GM18951 (cell line): ENCODE data around the gene ZNF41.

Experiments used
- POLR2A ChIP-seq: IDR thresholded peaks from 4 replicates; pipeline ENCODE4 v1.6.1; 2011; ENCODE audit warnings: mild to moderate bottlenecking; ENCODE audit not compliant: insufficient read length, insufficient read depth; ENCODE audit errors: extremely low read depth
- in situ Hi-C: fragments of 300-500 bp; cut with MboI; formaldehyde crosslinking; loops from one replicate; pipeline ENCODE4 v1.12.0; 2022; ENCODE audit warnings: low sequenced_read_pairs, mixed read lengths, inconsistent platforms; ENCODE audit not compliant: unreplicated experiment

ZNF41 gene

DNA sequence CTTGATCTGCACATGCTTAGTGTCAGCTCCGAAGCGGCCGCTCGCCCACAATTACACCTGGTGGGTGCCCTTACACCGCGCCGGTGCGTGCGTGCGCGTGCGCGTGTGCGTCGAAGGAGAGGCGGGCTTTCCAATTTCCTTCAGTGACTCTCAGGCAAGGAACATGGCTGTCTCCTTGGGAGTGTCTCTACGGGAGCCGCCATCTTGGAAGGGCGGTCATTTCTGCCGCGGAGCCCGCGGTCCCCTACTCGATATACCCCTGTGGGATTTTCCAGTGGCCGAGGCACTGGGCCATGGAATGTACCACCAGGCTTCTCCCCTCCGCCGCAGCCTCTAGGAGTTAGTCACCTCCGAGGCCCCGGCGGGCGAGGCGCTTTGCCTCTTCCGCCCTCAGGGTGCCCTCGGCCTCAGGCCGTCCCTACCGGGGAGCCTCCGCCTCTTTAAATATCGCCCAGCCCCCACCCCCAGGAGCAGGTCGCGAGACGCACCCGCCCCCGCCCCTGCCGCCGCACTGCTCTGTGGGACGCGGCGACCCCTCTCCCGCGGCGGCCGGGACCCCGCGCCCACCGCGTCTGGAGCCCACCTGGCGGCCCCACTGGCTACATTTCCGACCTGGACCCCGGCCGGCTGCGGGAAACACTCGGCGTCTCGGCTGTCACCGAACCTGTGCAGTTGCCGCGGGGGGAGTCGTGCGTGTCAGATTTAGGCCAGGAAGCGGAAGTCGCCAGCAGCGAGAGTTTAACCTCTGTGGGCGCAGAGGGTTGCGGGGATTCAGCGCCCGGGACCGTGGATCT is at the start of gene ZNF41:
Gene ZNF41 (minus strand): TSS at position 711 of the 794 bp plus-strand sequence. CDS start 15,741 bp downstream, outside the sequence.
- TF ChIP-seq POLR2A: peak; percentile 57
- in situ Hi-C loops: no loop called here

DNA sequence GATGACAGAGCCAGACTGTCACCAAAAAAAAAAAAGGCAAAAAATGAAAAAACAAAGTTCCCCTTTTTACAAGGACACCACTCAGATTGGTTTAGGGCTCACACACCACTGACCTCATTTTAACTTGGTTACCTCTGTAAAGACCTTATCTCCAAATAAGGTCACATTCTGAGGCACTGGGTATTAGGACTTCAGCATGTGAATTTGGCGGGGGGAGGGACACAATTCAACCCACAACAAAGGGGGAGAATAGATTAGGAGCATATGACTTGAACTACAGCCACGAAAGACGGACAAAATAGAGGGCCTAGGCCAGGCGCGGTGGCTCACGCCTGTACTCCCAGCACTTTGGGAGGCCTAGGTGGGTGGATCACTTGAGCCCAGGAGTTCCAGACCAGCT is 47.0 kb upstream of the ZNF41 start:
- no peak for TF ChIP-seq POLR2A
- in situ Hi-C loops: no loop called here

DNA sequence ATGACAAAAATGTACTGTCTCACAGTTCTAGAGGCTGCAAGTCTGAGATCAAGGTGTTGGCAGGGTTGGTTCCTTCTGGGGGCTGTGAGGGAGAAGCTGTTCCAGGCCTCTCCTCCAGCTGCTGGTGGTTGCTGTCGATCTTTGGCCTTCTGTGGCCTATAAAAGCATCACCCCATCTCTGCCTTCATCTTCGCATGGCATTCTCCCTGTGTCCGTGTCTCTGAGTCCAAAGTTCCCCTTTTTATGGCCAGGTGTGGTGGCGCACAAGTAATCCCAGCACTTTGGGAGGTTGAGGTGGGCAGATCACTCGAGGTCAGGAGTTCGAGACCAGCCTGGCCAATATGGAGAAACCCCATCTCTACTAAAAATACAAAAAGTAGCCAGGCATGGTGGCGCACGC is 46.5 kb upstream of the ZNF41 start:
- in situ Hi-C loops: no loop called here
- TF ChIP-seq POLR2A: no peak

DNA sequence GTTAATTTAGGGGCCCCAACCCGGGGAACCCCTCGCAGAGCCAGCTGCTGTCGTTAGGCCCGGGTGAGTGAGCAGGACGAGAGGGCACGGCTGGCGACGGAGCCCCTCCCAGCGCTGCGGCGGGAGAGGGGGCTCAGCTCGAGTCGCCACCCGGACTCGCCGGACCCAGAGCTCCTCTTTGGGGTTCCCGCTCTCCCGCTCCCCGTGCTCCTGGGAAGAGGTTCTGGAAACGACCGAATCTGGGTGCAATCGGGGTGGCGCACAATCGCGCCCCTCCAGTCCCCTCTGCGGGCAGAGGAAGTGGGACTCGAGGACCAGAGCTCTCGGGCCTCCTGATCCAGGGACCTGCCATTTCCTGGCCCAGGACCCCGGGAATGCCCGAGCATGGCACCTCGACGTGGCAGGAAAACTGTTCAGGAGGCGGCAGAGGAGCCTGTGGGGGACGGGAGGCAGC is 40.7 kb upstream of the ZNF41 start:
- in situ Hi-C loops: loop anchor here (25.0 kb wide), 1 partner anchor 336 kb away; the partner anchor contains the start of gene UBA1
- TF ChIP-seq POLR2A: no peak

DNA sequence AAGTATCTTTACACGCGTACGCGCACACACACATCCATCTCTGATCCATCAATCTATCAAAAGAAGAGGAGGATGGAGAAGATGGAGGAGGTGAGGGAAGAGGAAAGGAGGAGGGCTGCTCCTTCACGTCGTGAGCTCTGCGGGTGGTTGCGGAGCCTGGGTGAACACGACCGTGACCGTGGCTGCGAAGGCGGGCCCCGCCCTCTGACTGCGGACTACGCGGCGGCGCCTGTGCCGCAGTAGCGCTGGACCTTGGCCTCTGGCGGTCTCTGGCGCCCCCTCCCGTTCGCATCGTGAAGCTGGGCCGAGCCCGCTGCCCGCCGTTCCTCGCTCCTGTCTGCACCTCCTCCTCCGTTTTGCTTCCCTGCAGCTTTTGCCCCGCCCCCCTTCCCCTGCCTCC is 40.3 kb upstream of the ZNF41 start:
- TF ChIP-seq POLR2A: no peak
- in situ Hi-C loops: loop anchor here (25.0 kb wide), 1 partner anchor 336 kb away; the partner anchor contains the start of gene UBA1

DNA sequence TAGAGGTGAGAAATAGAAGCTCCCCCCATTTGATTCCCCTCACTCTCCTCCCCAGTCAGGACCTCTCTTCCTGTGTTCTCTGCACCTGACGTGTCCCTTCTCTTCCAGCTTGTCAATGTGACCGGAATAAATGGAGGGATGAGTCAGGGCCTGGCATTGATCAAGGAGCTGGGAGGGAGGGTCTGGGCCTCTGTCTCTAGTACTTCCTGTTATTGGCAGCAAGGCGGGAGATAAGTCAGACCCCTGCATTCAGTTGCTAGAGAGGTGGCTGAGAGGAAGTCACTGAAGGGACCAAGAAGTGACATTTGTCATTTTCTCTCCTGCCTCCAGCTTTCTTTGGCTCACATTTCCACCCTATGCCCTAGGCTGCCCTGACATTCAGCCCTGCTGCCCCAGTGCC is 35.1 kb upstream of the ZNF41 start:
- no peak for TF ChIP-seq POLR2A
- in situ Hi-C loops: loop anchor here (25.0 kb wide), 1 partner anchor 331 kb away; the partner anchor contains the start of gene UBA1

DNA sequence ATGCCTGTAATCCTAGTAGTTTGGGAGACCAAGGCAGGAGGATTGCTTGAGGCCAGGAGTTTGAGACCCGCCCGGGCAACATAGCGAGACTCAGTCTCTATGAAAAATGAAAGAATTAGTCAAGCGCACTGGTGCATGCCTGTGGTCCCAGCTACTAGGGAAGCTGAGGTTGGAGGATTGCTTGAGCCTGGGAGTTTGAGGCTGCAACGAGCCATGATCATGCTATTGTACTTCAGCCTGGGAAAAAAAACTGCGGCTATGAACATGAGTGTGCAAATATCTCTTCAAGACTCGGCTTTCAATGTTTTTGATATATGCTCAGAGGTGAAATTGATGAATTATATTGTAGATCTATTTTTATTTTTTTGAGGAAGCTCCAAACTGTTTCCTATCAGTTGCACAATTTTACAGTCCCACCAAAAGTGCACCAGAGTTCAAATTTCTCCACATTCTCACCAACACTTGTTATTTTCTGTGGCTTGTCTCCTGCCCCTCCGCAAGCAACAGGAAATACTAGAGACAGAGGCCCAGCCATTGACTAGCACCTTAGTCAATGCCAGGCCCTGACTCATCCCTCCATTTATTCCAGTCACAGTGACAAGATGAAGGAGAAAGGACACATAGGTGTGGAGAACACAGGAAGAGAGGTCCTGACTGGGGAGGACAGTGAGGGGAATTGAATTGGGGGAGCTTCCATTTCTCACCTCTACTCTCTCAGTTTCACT is 33.1 kb upstream of the ZNF41 start:
- in situ Hi-C loops: loop anchor here (25.0 kb wide), 1 partner anchor 329 kb away; the partner anchor contains the start of gene UBA1
- TF ChIP-seq POLR2A: no peak

DNA sequence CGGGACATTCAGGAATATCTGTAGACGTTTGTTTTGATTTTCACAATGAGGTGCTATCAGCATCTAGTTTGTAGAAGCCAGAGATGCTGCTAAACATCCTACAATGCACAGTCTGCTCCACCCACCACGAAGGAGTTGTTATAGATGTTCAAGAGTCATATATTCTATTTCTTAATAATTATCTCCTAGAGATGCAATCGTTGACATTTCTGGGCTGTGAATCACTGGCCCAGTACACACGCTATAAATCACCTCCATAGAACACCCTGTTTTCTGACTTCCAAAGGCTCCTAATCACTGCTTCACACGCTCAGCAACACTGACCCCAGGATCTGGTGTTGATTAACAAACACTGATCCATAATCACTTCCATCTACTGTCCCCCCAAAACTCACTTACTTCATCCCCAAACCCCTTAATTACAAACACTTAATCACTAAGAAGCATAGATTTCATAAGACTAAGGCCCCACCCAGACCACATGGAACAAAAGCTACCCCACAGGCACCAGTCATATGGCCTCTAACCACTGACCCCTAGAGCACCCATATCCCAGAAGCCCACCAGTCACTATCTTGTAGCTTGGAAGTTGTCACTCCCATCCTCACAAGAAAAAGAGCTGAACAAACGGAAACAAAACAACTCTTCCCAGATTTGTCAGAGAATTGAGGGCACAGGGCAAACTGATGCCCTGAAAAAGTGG is 31.7 kb upstream of the ZNF41 start:
- in situ Hi-C loops: loop anchor here (25.0 kb wide), 1 partner anchor 327 kb away; the partner anchor contains the start of gene UBA1
- TF ChIP-seq POLR2A: no peak

DNA sequence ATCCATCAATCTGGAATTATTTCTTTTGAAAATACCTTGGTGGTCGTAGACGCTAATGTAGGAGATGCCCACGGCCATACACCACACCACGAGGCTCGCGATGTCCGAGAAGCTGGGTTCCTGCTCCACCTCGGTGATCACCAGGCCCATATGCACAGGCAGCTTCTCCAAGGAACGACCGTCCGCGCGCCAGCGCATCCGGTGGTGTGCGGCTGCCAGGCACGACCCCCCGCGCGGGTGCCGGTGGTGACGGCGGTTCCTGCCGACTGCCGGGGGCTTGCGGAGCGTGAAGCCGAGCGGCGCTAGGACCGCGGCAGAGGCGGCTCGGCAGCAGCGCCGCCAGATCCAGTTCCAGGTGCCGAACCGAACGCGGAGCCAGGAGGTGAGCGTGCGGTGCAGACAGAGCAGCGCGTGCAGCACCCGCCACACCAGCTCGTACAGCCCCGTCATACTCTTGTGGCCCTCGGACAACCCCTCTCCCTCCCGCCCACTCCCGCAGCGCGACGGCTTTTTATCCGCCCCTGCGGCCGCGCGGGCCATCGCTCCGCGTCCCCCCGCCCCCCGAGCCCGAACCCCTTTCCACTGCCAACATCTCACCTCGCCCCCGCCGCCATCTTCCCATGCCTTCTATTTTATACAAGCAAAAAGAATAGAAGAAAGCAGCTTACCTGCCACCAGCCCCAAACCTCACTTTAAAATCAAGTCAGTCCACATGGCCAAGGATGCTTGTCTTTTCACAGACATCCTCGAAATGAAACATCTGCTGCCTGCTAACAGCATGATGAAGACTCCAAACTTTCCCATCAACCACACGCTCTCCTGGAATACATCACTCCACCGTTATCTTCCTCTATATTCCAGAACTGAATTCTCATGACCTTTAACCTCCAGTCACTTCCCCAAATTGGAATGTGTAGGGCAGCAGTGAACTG is 30.3 kb upstream of the ZNF41 start:
- in situ Hi-C loops: loop anchor here (25.0 kb wide), 1 partner anchor 326 kb away; the partner anchor contains the start of gene UBA1

DNA sequence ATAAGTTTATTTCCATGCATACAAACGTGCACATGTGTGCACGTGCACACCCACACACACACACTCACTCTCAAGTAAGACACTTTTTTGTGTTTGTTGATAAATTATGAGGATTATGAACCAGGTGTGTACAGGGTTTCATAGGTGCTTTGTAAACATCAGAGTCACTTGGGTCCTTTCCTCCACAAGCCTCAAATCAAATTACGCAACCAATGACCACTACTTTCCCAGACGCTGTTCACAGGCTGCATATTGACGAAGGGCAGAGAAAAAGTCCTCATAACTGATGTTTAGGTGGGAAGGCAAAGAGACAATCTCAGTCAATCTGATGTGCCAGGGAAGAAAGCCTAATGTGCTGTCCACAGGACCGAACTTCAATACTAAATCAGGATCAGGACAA is 29.4 kb upstream of the ZNF41 start:
- in situ Hi-C loops: loop anchor here (25.0 kb wide), 1 partner anchor 325 kb away; the partner anchor contains the start of gene UBA1

DNA sequence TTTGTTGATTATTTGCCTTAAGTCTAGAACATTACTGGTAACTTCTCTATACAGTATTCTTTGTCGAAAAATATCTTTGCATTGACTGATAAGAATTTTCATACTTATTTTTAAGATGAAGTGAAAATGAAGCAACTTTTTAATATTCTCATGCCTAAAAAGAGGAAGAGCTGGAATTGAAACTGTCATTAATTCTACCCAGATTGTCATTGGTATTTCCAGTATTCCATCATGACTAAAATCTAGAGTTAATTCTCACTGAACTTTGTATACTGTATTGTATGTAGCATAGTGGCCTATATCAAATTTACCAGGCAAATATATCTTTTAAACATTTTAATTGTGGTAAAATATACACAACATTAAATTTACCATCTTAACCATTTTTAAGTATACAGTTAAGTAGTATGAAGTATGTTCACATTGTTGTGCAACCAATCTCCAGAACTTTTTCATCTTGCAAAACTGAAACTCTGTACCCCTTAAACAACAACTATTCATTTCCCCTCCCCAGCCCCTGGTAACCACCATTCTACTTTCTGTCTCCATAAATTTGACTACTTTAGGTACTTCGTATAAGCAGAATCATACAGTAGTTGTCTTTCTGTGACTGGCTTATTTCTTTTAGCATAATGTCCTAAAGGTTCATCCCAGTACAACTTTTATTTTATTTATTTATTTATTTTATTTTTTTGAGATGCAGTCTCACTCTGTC is 24.3 kb upstream of the ZNF41 start:
- in situ Hi-C loops: loop anchor here (25.0 kb wide), 1 partner anchor 320 kb away; the partner anchor contains the start of gene UBA1

More for the DNA sequence above, 24.3 kb upstream of the ZNF41 start:
- no peak for TF ChIP-seq POLR2A
